Left ventricle myocardium inferior (tissue), 1 donor: ENCODE data around the gene VWCE. TPM values are rescaled to one million over a fixed set of nuclear protein-coding genes. Genes with fewer than 3 reads are reported as not detected.

ENCODE experiments used
- DNase-seq: peaks from one replicate; pipeline ENCODE4 v3.0.0-alpha.2; 2020
- H3K27ac ChIP-seq: fragments of 200-600 bp; replicated peaks from 2 replicates; pipeline ENCODE4 v1.8.0; 2021
- H3K27me3 ChIP-seq: fragments of 200-600 bp; 2 replicates; pipeline ENCODE4 v1.8.0; 2021; ENCODE audit warnings: low read depth
- H3K36me3 ChIP-seq: fragments of 200-600 bp; 2 replicates; pipeline ENCODE4 v1.8.0; 2021
- H3K4me1 ChIP-seq: fragments of 200-600 bp; 2 replicates; pipeline ENCODE4 v1.8.0; 2021
- H3K4me3 ChIP-seq: fragments of 200-600 bp; 2 replicates; pipeline ENCODE4 v1.8.0; 2021; ENCODE audit warnings: mild to moderate bottlenecking, moderate library complexity
- H3K9me3 ChIP-seq: fragments of 200-600 bp; replicated peaks from 2 replicates; pipeline ENCODE4 v1.8.0; 2021
- CTCF ChIP-seq: fragments of 200-600 bp; IDR thresholded peaks from 2 replicates; pipeline ENCODE4 v1.8.0; 2021; ENCODE audit warnings: antibody characterized with exemption, mild to moderate bottlenecking, borderline replicate concordance
- intact Hi-C: fragments of 100-400 bp; cut with micrococcal nuclease; formaldehyde crosslinking; loops from one replicate; pipeline ENCODE4 v1.11.0; 2022
- total RNA-seq: library from RNA; stranded (reverse); fragmentation: NEBNext Ultra II Directional; extraction: Animal tissue kit (Norgen Biotek cat#: 25700); gene quantifications from one replicate; pipeline ENCODE4 v1.2.1, GENCODE V29; 2021
- donor health status: DM: no; HTN: yes; CAD: no; lungs with severe emphysema.

Gene VWCE
- total RNA-seq, 1 donor from 2014 or later = 0.77 TPM

GRCh38 chr11:61267437-61267841, 27.7 kb downstream of the VWCE start:
- intact Hi-C loops = no loop called here
- no peaks in the 10 kb centered on the region for H3K4me1 ChIP-seq
- H3K36me3 ChIP-seq = no peaks in the 10 kb centered on the region
- H3K27me3 ChIP-seq = no peaks in the 10 kb centered on the region
- H3K9me3 ChIP-seq = no peaks in the 10 kb centered on the region
- DNase-seq = no peak
- H3K4me3 ChIP-seq = no peak overlapping the region
- TF ChIP-seq CTCF = no peak
- no peak overlapping the region for H3K27ac ChIP-seq

GRCh38 chr11:61266602-61267001, 28.5 kb downstream of the VWCE start:
- no peaks in the 10 kb centered on the region for H3K4me1 ChIP-seq
- intact Hi-C loops = no loop called here
- H3K27me3 ChIP-seq = no peaks in the 10 kb centered on the region
- no peak for TF ChIP-seq CTCF
- no peak for DNase-seq
- H3K36me3 ChIP-seq = no peaks in the 10 kb centered on the region
- H3K4me3 ChIP-seq = no peak overlapping the region
- no peak overlapping the region for H3K27ac ChIP-seq
- H3K9me3 ChIP-seq = no peaks in the 10 kb centered on the region

- Histone ChIP-seq H3K9me3 (no peaks in the 10 kb centered on the region), H3K27ac (no peak overlapping the region), H3K36me3 (no peaks in the 10 kb centered on the region), H3K27me3 (no peaks in the 10 kb centered on the region), H3K4me3 (no peak overlapping the region), H3K4me1 (no peaks in the 10 kb centered on the region)
- no peak for DNase-seq
- TF ChIP-seq CTCF = no peak
- intact Hi-C loops = no loop called here
Observed at GRCh38 chr11:61265357-61265756, 29.8 kb downstream of the VWCE start.

GRCh38 chr11:61264795-61265194, 30.3 kb downstream of the VWCE start:
- no peaks in the 10 kb centered on the region for H3K27me3 ChIP-seq
- intact Hi-C loops = no loop called here
- H3K27ac ChIP-seq = no peak overlapping the region
- TF ChIP-seq CTCF = no peak
- no peaks in the 10 kb centered on the region for H3K9me3 ChIP-seq
- H3K4me3 ChIP-seq = no peak overlapping the region
- no peaks in the 10 kb centered on the region for H3K36me3 ChIP-seq
- no peak for DNase-seq
- H3K4me1 ChIP-seq = no peaks in the 10 kb centered on the region

GRCh38 chr11:61264371-61264770, 30.7 kb downstream of the VWCE start:
- no peak for DNase-seq
- H3K4me3 ChIP-seq = no peak overlapping the region
- no peaks in the 10 kb centered on the region for H3K9me3 ChIP-seq
- intact Hi-C loops = no loop called here
- H3K27ac ChIP-seq = no peak overlapping the region
- H3K4me1 ChIP-seq = no peaks in the 10 kb centered on the region
- H3K36me3 ChIP-seq = no peaks in the 10 kb centered on the region
- no peak for TF ChIP-seq CTCF
- no peaks in the 10 kb centered on the region for H3K27me3 ChIP-seq

GRCh38 chr11:61259363-61259762, 35.8 kb downstream of the VWCE start:
- no peak for TF ChIP-seq CTCF
- Histone ChIP-seq H3K27ac (no peak overlapping the region), H3K9me3 (no peaks in the 10 kb centered on the region), H3K4me3 (no peak overlapping the region), H3K4me1 (no peaks in the 10 kb centered on the region), H3K27me3 (no peaks in the 10 kb centered on the region), H3K36me3 (no peaks in the 10 kb centered on the region)
- DNase-seq = no peak
- intact Hi-C loops = no loop called here
